HG03108 (cell line): ENCODE data around the gene S100PBP.

ENCODE experiments used
- ATAC-seq: cut with Tn5 transposase; IDR thresholded peaks from one replicate; pipeline ENCODE4 v1.9.1; 2021; ENCODE audit warnings: moderate library complexity; ENCODE audit not compliant: unreplicated experiment

Gene S100PBP

DNA sequence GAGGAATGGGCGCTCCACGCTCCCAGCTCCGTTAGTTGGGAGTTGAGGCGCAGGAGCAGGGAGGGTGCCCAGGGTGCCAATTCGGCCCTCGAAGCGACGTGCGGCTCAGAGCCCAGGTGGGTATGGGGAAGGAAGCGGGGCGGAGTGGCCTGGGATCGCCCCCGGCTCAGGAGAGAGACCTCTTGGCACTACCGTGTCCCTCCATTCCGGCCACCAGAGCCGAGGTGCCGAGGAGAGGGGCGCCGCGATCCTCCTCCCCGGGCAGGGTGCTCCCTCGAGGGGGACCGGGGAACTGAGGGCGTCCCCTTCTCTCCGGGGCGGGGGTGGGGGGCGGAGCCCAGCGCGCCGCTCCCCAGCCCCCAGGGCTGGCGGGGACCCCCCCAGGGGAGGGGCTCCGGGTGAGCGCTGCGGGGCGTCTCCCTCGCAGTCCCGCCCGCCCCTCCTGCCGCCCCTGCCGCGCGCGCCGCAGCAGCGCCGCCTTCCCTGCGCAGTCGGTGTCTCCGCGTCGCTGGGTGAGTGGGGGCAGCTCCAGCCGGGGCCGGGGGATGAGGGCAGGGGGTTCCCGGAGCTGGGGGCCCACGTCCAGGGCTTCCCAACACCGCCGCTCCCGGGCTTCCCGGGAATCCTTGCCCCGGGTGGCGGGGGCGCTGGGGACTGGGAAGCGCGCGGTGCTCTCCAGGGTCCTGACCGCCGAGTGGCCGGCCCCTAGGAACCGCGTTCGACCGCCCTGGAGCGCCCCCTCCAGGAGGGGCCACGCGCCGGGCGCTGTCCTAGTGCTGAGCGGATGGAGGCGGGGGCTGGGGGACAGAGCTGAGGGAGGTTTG, 68.8 kb downstream of the S100PBP start, which contains the start of gene HPCA:
HPCA (plus strand) TSS at position 488 of the 824 bp plus-strand sequence. CDS start 2,408 bp downstream, outside the sequence.
- no peak for ATAC-seq

DNA sequence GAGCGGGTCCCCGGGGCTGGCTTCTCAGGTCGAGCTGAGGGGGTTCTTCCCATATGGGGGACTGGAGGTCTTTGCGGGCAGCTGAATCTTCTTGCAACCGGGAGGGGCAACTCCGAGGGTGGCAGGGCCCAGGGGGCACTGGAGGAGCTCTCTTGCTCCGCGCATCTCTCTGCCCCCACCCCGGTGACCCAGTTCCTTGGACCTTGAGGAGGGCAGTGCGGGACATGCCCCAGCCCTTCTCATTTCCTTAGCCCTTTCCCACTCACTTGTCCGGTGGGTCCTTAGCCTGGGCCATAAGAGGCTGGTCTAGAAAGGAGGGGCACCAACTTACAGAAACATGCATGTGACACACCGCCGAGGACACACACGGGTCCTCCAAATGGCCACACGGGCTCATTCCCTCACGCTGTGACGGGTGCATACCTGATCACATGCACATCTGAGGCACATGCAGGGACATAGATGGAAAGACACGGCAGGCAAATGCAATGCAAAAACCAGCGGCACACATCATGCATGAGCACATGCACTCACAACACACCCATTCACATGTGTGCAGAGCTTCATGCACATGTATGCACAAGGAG, 69.5 kb downstream of the S100PBP start:
- ATAC-seq = no peak

DNA sequence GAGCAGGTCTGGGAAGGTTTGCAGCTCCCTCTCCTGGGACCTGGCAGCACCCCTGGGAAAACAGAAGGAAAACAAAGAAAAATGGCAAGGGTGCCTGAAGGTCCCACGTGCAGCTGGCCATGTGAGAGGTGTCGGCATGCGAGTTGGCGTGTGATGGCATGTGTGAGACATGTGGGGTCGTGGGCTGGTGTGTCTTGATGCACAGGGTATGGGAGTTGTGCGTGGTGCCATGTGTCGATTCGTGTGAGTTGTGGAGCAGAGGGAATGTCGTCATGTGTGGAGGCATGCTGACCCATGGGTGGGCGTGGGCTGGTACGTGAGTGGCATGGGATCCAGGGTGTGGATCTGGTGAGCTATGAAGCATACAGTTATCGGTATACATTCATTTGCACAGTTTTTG, 70.2 kb downstream of the S100PBP start:
- ATAC-seq = no peak

DNA sequence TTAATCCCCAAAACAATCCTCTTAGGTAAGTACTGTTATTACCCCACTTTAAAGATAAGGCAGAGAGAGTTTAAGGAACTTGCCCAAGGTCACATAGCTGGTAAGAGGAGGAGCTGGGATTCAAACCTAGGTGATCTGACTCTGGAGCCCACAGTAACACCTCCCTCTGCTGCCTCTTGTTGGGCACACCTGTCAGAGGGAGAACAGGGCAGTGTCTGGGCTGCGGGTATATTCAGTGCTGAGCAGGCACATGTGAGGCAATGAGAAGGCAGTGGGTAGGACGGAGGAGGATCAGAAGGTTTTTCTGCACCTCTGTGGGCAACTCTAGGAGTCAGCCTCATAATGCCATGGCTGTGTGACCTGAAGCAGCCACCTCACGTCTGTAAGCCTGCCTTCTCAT, 70.7 kb downstream of the S100PBP start:
- ATAC-seq = no peak

DNA sequence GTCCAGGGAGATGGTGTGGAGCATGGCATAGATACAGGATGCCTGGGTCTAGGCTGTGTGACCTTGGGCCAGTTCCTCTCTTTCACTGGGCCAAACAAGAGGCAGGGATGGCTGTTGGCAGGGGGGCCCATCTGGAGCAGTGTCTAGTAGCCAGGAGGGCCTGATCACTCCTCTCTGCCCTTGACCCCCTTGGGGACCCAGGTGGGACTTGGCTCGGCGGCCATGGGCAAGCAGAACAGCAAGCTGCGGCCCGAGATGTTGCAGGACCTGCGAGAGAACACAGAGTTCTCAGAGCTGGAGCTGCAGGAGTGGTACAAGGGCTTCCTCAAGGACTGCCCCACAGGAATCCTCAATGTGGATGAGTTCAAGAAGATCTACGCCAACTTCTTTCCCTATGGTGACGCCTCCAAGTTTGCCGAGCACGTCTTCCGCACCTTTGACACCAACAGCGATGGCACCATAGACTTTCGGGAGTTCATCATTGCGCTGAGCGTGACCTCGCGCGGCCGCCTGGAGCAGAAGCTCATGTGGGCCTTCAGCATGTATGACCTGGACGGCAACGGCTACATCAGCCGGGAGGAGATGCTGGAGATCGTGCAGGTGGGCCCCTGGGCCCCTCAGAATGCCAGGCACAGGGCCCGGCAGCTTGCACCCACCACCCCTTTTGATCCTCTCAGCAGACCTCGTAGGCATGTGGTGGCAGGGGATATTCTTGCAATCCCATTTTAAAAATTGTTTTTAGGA, 71.4 kb downstream of the S100PBP start:
- ATAC-seq = no peak

DNA sequence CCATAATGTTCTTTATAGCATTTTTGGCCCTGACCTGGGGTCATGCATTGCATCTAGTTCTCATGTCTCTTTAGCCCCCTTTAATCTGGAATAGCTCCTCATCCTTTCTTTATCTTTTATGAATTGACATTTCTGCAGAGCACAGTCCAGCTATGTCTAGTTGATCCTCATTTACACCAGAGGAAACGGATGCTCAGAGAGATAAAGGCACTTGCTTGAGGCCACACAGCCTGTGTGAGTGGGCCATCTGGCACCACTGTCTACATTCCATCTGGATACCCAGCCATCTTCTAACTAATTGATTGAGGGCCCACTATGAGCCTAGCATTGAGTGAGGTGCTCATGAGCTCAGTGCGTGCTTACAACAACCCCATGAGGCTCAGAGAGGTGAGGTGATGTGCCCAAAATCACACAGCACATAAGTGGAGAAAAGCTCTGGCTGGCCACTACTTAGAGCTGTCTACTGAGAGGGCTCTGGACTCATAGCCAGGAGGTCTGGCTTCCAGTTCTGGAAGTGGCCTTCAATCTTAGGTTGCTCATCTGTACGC, 72.4 kb downstream of the S100PBP start:
- no peak for ATAC-seq

GRCh38 chr1:32890516-32891240, 73.2 kb downstream of the S100PBP start:
- ATAC-seq = no peak

DNA sequence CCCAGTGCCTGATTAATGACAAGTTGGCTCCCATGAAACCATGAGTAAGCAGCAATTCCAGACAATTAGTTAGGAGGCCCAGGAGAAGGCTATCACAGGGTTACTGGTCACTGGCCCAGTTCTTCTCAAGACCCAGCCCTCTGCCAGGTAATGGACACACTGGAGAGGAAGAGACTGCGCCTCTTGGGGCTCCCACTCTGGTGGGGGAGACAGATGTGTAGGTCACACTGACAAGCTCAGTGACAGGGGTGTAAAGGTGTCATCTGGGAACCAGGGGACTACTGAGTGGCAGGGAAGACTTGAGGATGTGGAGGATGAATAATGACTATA, 73.8 kb downstream of the S100PBP start:
- ATAC-seq = no peak

DNA sequence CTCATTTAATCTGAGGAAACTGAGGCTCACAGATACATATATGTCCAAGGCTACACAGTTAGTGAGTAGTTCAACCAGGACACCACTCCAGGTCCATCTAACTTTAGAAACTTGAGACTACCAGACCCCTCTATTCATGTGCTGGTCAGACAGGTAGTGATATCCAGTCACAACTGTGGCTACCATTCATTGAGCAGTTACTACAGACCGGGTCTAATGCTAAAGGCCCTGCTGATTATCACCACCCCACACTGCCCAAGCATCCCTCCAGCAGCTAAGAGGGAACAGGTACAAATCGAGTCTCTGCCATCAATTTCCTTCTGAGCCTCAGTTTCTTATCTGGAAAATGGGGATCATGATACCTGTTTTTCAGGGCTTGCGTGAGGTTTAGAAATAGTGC, 74.2 kb downstream of the S100PBP start:
- ATAC-seq = no peak

DNA sequence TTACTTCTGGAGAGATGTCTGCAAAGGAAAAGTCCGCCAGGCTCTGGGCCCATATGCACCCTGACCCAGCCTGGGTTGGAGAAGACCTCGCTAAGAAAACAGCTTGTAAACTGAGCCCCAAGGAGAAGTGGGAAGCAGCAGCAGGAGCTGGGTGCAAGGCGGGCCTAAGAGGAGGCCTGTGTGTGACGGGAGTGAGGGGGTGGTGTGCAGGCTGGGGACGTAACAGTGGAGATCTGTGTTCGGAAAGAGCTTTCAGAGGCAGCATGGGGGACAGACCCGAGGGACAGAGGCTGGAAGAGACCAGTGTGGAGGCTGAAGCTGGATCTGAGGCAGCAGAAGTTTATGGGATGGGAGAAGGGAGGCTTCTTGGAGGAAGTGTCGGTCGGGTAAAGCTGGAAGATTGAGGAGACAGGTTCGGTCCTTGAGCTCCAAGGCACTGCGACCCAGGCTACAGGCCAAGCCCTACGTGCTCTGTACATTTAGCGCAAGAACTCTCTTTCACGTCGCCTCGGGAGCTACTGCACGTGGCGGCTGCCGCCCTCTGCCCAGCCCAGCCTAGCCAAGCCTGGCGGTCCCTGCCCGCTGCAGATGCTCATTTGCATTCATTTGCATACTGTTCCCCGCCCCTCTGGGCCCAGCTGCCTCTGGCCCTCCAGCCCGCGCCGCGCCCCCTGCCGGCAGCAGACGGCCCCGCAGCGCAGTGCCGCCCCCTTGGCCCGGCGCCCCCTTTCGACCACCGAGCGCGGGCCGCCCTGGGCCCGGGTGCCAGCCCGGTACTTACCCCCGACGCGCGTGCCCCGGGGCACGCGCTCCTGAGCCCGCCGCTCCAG, 75.1 kb downstream of the S100PBP start:
- ATAC-seq = no peak

DNA sequence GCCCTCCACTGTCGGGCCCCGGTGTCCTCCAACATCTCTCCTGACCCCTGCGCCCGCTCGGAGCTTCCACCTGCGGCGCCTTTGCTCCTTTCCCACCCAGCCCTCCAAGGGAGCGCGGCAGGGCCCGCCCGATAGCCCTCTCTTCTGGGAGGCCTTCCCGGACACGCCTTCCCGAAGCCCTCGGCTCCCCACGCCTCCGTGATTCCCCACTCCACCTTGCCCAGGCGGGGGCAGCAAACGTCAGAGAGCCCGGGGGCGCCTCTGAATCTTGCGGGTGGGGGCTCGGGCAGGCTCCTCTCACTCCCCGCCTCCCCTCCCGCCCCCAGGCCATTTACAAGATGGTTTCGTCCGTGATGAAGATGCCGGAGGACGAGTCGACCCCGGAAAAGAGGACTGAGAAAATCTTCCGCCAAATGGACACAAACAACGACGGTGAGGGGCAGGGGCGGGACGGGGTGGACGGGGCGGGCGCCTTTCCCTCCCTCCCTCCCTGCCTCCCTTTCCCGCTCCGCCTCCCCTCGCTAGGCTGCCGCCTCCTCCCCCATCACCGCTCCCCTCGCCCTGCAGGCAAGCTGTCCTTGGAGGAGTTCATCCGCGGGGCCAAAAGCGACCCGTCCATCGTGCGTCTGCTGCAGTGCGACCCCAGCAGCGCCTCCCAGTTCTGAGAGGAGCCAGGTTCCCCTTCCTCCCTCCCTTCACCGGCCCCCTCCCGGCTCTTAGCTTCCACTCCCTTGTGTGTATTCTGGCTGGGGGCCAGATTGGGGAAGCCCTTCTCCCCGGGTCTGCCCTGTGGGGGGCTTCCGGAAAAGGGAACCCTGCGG, 76.0 kb downstream of the S100PBP start:
- ATAC-seq = no peak

DNA sequence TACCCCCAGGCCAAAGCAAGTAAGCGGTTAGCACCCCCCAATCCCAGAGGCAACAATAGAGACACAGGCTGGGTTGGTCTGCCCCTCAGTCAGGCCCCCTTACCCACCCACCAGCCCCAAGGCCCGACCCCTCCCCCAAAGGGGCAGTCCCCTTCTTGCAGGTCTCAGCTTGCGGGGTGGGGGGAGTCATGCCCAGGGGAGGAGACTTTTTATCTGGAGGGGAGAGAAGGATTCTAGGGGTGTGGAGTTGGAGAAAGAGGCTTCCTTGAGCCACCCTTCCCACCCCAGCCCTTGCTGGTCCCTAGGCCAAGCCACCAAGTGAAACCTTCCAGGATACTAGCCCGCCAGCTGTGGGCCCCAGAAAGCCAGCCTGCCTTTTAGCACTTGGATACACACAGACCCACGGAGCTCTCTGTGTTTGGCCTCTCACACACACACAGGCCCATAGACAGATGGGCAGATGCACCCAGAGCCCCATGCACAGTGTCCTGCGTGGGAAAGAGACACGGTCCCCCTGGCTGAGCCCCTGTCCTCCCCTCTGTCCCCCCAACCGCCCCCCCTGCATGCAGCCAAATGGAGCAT, 76.7 kb downstream of the S100PBP start:
- no peak for ATAC-seq

DNA sequence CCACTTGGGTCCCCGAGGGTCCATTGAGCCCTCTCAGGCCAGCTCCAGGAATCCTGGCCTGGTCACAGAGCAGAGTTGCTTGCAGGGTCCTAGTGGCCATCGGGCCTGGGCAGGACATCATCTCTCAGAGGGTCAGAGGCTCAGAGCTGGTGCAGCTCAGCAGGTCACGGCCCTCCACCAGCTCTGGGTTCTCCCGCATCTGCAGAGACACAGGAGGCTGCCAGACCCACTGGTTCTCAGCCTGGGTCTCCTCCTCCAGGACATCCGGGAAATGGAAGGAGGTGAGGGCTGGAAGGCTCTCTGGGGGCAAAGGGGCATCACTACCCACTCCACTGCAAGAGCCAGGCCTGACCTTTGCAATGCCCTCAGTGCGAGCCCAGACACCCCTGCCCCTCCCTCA, 77.2 kb downstream of the S100PBP start:
- no peak for ATAC-seq

DNA sequence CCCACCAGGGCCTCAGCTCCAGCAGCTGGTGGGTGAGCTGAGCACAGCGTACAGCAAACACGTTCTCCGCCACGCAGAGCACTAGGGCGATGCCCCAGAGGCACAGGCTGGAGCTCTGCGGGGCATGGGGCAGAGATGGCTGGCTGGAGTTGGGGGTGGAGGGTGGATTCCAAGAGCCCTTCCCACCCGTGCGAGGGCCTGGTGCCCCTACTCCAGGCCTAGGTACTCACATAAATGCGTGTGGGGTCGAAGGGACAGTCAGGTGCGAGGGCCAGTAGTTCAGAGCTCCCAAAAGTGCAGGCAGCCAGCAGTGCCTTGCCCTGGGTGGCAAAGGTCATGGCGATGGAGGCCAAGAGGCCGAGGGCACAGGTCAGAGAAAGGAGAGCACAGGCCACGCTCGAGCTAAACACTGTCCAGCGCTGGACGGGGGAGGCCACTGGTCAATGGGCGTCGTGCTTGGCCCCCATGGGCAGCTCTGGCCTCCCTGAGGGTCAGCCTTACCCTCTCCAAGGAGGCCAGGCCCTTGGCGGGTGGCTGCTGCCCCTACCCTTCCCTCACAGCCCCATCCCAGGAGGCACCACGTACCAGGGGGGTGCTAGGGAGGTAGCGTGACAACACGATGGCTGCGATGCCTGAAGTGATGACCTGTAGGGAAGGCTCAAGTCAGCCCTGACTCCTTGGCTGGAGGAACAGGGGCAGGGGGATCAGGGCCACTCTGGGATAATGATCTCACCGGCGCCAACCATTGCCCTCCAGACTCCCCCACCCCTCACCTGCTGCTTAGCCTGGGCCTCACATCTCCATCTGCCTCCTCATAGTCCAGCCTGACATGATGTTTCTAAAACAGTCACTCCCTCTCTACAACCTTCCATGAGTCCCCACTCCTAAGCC, 78.1 kb downstream of the S100PBP start:
- ATAC-seq = no peak

GRCh38 chr1:32896451-32896850, 79.0 kb downstream of the S100PBP start:
- no peak for ATAC-seq

DNA sequence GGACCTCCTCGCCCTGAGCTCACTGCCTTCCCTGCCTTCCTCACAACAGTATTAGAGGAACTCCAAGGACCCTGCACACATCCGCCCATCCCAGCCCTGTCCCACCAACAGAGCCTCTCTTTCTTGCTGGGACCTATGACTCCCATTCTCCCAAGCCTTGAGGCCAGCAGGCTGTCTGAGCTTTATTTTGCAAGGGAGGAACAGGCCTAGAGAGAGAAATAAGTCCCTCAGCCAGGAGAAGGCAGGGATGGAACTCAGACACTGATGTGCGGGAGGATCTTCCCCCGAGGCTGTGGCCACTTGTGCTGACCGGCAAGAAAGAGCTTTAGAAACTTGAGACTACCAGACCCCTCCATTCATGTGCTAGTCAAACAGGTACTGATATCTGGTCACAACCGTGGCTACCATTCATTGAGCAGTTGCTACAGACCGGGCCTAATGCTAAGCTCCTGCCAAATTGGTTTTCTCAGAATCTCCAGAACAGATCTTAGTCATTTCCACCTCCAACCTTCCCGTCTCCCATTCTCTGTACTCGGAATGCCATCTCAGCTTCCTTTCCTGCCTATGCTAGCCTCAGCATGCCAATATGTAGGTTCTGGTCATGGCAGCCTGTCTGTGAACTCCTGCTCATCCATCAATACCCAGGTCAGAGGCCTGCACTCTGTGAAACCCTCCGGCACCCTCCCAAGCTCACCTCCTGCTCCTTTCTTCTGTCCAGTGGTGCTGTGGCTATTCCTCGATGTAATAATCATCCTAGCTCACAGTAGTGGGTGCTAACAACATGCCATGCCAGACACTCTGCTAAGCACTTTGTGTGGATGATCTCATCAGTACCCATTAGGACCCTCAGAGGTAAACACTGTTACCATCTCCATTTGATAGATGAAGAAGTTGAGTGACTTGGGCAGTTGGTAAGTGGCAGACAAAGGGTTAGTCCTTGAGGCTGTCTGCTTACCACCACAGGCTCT, 79.9 kb downstream of the S100PBP start:
- no peak for ATAC-seq

DNA sequence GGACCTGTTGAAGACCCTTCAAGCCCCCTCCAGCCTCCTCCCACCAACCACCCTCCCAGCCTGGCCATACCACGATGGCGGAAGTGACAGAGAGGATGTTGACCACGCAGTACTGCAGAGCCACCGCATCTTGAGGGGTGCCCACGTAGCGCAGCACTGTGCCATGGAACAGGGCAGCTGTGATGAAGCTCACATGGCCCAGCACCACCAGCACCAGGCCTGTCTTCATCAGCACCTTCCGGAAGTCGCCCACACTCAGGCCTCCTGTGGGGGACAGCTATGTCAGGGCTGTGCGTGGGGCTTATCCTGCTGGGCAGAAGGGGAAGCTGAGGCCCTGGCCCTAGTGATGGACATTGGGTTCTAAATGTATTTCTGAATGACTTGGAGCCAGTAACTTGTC, 80.6 kb downstream of the S100PBP start:
- ATAC-seq = no peak
